ENCODE results near the gene DDI2.
"Not testable (repeated sequence)": the region's sequence is repeated elsewhere in the genome, so short reads cannot be mapped to it uniquely, and the experiment has no call there.

Gene DDI2

GRCh38 chr1:15637826-15638225, 20.6 kb downstream of the DDI2 start:
- no peak for DNase-seq

DNA sequence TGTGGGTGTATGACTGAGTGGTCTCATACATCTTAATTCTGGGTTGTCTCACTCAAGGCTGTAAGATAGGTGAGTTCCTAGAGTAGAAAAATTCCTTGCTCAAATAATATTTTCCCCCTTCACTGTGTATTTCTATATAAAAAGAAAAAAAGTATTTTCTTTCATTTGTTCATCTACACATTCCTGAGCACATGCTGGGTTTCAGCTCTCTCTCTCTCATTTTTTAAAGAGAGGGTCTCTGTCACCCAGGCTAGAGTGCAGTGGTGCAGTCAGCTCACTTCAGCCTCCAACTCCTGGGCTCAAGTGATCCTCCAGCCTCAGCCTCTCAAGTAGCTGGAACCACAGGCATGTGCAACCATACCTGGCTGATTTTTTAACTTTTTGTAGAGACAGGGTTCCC, 22.0 kb downstream of the DDI2 start:
- DNase-seq, result no peak

GRCh38 chr1:15639931-15640330, 22.7 kb downstream of the DDI2 start:
- no peak for DNase-seq

DNA sequence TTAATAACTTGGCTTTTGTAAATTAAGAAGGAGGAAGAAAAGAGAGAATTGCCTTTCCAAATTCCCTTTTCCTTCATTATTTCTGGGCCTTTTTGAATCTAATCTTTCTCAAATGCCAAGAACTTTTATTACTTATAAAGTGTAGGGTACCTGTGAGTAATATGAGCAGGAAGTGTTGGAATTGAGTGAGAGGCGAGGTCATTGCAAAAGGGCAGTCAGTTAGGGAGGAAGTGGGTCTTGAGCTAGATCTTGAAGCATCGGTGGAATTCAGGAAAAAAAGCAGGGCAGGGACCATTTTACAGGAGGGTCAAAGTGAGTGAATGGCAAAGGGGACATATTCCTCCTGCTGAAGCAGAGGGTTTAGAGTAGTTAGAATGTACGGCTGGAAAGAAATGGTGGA, 23.4 kb downstream of the DDI2 start:
- no peak for DNase-seq

DNA sequence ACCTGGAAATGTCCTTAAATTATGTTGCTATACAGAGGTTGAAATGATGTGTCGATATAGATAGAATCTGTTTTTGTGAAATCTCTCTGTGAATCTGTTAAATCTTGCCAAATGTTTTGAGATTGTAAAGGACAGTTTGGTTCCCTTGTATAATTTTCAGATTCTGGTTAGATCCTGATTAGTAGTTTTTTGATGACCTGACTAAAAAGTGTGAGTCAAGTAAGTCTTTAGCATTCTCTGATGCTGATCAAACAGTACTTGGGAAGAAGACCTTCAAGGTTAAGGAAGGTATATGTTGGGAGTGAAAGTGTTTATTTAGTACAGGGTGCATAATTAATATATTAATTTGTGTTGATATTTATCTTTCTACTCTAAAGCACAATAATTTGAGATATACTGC, 32.7 kb downstream of the DDI2 start:
- no peak for DNase-seq

DNA sequence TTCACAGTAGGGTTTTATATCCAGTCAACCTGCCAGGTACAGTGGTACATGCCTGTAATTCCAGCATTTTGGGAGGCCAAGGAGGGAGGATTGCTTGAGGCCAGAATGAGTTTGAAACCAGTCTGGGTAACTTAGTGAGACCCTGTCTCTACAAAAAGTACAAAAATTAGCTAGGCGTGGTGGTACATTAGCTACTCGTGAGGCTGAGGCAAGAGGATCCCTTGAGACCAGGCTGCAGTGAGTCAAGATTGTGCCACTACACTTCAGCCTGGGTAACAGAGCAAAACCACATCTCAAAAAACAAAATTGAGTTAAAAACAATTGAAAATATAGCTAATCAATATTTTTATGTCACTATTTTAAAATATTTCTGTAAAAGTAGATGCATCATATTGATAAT, 33.2 kb downstream of the DDI2 start:
- DNase-seq, result no peak

GRCh38 chr1:15652130-15652529, 34.9 kb downstream of the DDI2 start:
- DNase-seq, result not testable (repeated sequence)

DNA sequence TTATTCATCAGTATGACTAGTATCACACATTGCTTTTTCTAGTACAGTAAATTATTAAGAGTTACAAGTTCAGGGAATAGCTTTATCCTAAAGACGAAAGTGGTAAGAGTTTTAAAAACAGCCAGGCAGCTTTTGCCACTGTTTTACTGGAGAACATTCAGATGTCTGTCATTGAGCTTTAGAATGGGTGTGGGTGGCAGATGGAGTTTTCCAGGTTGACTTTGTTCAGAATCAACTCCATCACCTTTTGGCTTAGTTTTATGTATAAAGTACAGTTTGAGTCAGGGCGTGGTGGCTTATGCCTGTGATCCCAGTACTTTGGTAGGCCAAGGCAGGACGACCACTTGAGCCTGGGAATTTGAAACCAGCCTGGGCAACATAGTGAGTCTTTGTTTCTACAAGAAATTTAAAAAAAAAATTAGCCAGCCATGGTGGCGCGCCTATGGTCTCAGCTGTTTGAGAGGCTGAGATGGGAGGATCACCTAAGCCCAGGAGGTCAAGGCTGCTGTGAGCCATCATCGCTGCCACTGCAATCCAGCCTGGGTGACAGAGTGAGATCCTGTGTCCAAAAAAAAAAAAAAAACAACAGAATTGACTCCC, 36.9 kb downstream of the DDI2 start:
- no peak for DNase-seq

GRCh38 chr1:15656464-15656863, 39.2 kb downstream of the DDI2 start:
- no peak for DNase-seq

DNA sequence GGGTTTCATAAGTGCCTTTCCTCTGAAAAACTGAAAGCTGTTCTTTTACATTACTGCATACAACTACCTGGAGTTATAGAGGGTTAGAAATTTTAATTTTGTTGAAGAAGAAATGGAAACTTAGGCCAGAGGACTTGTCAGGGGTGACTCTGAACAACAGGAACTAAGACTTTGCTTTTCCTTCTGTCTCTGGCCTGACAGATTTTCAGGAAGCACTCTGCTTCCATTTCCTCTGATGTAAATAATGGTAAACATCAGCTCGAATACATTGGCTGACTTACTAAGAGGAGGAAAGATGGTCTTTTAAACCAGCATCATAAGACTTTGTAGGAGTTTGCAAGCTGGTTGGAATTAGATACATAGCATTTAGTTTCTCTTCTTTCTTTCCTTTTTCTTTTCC, 39.8 kb downstream of the DDI2 start:
- DNase-seq, result no peak

DNA sequence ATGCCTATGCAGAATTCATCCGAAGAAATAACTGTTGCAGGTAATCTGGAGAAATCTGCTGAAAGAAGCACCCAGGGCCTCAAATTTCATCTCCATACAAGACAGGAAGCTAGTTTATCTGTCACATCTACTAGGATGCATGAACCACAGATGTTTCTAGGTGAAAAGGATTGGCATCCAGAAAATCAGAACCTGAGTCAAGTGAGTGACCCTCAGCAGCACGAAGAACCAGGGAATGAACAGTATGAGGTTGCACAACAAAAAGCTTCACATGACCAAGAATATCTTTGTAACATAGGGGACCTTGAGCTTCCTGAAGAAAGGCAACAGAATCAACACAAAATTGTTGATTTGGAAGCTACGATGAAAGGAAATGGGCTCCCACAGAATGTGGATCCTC, 42.9 kb downstream of the DDI2 start:
- no peak for DNase-seq

DNA sequence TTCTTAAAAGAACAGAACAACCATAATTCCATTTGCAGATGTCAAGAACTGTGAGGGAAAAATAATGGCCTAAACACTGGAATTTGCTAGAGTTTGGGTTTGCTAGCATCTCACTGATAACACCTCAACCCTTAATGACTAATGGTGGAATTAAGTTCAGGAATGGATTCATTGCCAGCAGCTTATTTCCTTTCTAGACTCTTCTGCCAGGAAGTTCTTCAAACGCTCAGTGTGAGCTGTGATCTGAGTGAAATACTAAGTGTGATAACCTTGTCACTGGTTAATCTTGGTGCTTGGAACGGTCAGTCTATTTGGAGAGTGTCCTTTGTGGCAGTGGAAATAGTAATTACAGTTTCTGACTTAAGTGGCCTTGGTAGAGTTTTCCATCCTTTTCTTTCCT, 45.2 kb downstream of the DDI2 start:
- DNase-seq, result no peak

- DNase-seq, result no peak
These were observed 46.7 kb downstream of the DDI2 start for GRCh38 chr1:15663925-15664324.

GRCh38 chr1:15667362-15667761, 50.1 kb downstream of the DDI2 start:
- DNase-seq, result no peak

DNA sequence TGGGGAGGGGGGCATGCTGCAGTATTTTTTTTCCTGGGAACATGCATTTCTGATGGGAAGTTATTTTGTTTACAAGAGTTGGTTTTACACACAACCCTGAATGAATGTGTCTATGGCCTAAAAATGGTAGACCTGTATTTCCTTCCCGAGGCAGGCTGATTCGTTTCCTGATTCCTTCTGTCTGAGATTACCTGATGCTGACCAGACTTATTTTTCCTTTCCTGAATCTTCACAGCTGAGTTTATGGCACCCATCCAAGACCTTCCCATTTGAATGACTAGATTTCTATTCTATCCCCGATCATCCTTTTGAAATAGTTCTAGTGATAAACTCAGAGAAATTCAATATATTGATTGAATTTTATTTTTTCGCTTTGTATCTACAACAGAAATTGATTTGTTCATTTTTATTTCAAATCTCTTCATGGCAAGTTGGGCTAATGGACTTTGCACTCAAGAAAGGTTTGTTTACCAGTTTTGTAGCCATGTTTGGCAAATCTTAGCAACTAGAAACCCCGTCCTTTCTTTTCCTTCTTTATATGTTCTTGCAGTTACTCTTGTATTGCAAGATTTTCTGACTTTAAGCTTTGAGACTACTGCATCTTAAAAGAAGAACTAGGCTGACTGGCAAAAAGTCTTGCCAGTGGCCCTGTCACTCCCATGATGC, 51.0 kb downstream of the DDI2 start:
- no peak for DNase-seq

GRCh38 chr1:15669074-15669473, 51.8 kb downstream of the DDI2 start:
- no peak for DNase-seq

DNA sequence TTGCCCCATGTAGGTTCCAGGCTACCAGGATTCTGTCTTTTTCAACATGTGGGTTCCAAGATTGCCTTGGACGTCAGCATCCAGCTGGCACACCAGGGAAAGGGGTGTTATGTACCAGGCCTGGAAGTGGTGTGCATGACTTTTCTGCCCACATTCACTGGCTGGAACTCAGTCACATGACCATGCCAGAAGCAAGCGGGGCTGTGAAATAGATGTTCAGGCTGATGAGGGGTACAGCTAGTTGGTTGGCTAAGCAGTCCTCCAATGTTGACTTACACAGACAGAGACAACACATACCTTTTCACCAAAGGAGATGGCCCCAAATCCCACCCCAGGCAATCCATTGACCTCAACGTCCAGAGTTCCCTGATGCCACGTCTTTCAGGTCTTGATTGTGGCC, 52.6 kb downstream of the DDI2 start:
- DNase-seq, result no peak

DNA sequence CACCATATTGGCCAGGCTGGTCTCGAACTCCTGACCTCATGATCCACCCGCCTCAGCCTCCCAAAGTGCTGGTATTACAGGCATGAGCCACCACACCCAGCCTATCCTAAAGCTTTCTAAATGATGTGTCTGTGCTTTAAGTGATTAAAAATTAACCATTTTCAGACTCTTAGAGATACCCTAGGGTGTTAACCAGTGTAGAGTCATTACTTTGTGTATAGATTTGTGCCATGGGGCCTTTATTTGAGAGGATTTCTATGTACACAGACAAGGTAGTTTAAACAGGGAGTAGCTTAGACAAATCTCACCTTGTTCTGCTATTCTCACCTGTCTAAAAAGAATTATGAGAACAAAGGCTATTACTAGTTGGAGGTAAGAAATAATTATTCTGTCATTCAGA, 54.2 kb downstream of the DDI2 start:
- no peak for DNase-seq

DNA sequence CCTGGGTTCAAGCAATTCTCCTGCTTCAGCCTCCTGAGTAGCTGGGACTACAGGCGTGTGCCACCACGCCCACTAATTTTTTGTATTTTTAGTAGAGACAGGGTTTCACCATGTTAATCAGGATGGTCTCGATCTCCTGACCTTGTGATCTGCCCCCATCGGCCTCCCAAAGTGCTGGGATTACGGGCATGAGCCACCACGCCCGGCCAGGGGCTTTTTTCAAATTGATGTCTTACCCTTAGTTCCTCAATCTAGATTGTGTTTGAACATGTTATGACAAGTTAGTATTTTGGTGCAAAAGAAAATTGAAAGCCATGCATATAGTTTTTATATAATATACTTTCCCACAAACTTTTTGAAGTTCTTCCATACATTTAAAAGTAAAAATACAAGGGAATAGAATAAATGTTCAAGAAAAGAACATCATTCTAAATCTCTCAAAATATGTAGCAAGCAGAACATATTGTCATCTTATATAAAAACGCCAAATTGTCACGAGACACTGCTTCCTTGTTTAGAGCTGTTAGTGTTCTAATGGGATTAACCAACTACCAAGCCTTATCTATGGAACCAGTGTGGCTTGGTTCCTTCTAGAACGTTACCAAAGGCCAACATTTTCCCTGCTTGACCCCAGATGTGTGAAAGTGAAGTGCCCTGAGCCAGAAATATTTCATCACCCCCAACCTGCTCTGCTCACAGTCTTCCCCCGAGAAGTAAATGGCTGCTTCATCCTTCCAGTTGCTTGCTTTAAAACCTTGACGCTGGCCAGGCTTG, 57.3 kb downstream of the DDI2 start:
- no peak for DNase-seq

DNA sequence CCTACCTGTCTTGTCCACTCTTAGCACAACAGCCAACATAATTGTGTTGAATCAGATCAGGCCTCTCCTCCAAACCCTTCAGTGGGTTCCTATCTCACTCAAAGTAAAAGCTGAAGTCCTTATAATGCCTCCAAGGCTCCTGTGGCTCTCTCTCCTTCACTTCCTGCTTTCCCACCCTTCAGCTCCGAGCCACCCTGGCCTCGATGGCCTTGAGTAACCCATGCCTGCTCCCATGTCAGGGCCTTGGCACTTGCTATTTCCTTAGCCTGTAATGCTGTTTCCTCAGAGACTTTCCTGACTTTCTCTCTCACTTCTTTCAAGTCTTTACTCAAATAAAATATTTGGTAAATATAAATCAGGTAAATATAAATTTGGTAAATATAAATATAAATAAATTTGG, 58.8 kb downstream of the DDI2 start:
- no peak for DNase-seq

DNA sequence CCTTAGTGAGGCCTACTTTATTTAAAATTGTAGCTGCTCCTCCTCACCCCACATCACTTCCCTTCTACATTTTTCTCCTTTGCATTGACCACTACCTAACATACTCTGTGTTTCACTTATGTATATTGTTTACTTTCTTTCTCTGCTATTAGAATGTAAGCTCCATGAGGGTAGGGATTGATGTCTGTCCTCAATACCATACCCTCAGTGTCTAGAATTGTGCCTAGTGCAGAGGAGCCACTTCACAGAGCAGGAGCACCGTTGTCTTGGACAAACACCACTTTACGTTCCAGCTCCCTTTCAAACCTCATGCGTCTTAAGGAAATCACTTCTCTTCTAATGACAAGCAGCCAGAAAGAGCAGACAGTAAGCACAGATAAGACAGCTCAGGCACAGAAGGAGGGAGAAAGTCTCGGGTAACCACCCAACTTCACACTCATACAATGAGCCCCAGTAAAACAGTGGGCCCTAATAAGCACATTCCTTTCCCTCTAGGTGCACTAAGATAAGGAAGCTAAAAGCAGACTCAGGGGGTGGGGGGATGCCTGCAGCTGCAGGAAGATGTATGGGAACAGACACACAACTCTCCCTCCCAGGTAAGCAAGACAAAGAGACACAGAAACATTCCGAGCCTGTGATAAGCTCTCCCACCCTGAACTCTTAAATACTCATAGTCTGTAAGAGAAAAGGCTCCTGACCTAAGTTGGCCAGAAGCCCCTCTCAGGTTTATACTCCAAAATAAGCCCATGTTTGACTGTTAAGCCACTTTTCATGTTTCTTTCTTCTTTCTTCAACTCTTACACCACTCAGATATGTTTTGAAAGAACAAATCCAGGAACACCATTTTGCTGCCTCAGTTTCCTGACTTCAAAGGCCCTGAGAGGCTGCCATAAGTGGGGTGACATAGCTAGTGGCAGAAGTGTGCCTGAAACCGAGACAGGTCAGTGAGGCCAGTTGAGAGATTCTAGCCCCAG, 59.7 kb downstream of the DDI2 start:
- DNase-seq, result no peak

GRCh38 chr1:15678578-15678977, 61.3 kb downstream of the DDI2 start:
- no peak for DNase-seq

- DNase-seq, result no peak
These were observed 62.9 kb downstream of the DDI2 start for GRCh38 chr1:15680131-15680530.
